GM12873 (cell line): ENCODE data around the gene NHS.

Experiments
- TF ChIP-seq, protein P1 (sequence below): IDR thresholded peaks from 2 replicates; pipeline ENCODE4 v1.5.1; 2012; ENCODE audit warnings: low read depth, mild to moderate bottlenecking, moderate library complexity, low read length, control low read depth; ENCODE audit not compliant: insufficient read depth; ENCODE audit errors: missing control alignments

Gene NHS

DNA sequence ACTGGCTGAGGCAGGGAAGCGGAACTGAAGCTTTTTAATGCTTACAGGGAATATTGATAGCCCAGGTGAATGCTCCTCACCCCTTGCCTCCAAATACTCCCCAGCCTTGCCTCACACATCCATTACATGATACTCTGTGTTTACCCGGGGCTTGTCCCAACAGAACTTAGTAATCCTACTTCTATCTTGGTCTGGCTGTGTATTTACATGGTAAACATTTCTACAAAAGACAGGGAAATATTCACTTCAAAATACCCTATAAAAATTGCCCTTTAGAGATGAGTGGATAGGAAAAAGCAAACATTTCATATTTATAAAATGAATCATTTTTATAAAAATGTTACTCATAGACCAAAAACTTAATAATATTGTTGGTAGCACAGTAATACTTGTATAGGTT, 120.1 kb downstream of the NHS start:
- TF ChIP-seq, protein P1, sequence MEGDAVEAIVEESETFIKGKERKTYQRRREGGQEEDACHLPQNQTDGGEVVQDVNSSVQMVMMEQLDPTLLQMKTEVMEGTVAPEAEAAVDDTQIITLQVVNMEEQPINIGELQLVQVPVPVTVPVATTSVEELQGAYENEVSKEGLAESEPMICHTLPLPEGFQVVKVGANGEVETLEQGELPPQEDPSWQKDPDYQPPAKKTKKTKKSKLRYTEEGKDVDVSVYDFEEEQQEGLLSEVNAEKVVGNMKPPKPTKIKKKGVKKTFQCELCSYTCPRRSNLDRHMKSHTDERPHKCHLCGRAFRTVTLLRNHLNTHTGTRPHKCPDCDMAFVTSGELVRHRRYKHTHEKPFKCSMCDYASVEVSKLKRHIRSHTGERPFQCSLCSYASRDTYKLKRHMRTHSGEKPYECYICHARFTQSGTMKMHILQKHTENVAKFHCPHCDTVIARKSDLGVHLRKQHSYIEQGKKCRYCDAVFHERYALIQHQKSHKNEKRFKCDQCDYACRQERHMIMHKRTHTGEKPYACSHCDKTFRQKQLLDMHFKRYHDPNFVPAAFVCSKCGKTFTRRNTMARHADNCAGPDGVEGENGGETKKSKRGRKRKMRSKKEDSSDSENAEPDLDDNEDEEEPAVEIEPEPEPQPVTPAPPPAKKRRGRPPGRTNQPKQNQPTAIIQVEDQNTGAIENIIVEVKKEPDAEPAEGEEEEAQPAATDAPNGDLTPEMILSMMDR: no peak

- TF ChIP-seq, protein P1: no peak
Observed at GRCh38 chrX:17496407-17496806, 121.4 kb downstream of the NHS start.

GRCh38 chrX:17497193-17497592, 122.2 kb downstream of the NHS start:
- TF ChIP-seq, protein P1: no peak

GRCh38 chrX:17499512-17499911, 124.5 kb downstream of the NHS start:
- TF ChIP-seq, protein P1: no peak

DNA sequence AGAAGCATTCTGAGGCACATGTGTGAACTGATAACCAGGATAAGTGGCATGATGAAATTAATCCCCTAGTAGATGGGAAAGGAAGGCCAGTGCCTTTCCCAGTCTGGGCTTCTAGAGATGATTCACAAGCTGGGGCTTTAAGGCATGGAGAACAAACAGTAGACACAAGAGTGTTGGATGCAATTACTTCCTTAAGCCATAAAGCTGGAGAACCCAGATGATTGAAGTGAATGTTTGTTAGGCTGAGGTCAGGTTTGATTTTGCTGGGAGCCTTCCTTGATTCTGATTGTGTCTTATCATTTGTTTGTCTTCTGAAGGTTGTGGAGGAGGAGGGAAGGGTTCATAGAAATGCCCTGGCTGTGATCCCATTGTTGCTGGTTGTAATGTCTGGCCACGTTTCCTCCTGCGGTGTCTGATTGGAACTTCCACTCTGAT, 125.2 kb downstream of the NHS start:
- TF ChIP-seq, protein P1: no peak

GRCh38 chrX:17501746-17502145, 126.7 kb downstream of the NHS start:
- TF ChIP-seq, protein P1: no peak

DNA sequence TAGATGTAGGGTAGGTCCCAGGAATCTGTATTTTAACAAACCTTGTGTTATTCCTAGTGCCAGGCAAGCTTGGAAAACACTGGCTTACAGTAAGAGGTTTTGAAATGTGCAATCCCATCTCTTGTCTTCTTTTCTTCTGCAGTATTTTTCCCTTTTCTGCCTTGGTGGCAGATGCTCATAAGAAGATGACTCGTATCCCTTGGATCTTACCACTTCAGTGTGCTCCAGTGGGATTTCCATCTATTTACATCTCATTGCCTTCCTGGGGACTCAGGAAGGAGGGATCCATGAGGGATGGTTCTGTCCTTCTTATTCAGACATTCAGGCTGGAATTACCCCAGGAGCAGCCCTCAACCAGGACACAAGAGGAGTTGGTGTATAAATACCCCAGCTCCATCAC, 136.6 kb downstream of the NHS start:
- TF ChIP-seq, protein P1: no peak
